ENCODE measurements around the gene KAT6B.

KAT6B gene

GRCh38 chr10:74953214-74953613 lies 126.8 kb downstream of the KAT6B start:
- no peak for DNase-seq (ENCODE audit: low read depth)

GRCh38 chr10:74955796-74956195 lies 129.4 kb downstream of the KAT6B start:
- no peak for DNase-seq (ENCODE audit: low read depth)

- DNase-seq (ENCODE audit: low read depth), result no peak
Observed at GRCh38 chr10:74956555-74957111, 130.2 kb downstream of the KAT6B start.

- no peak for DNase-seq (ENCODE audit: low read depth)
Observed at GRCh38 chr10:74957285-74957961, 131.0 kb downstream of the KAT6B start.

GRCh38 chr10:74958316-74958715 lies 131.9 kb downstream of the KAT6B start:
- DNase-seq (ENCODE audit: low read depth), result no peak

- no peak for DNase-seq (ENCODE audit: low read depth)
Observed at GRCh38 chr10:74960670-74961069, 134.3 kb downstream of the KAT6B start.

GRCh38 chr10:74962517-74962916 lies 136.1 kb downstream of the KAT6B start:
- no peak for DNase-seq (ENCODE audit: low read depth)

GRCh38 chr10:74963549-74963948 lies 137.1 kb downstream of the KAT6B start:
- no peak for DNase-seq (ENCODE audit: low read depth)

GRCh38 chr10:74967911-74968666 lies 141.7 kb downstream of the KAT6B start:
- DNase-seq (ENCODE audit: low read depth), result no peak

- no peak for DNase-seq (ENCODE audit: low read depth)
Observed at GRCh38 chr10:74968667-74969061, 142.3 kb downstream of the KAT6B start.

GRCh38 chr10:74969093-74969492 lies 142.7 kb downstream of the KAT6B start:
- DNase-seq (ENCODE audit: low read depth), result no peak

GRCh38 chr10:74969530-74969929 lies 143.1 kb downstream of the KAT6B start:
- DNase-seq (ENCODE audit: low read depth), result no peak

- DNase-seq (ENCODE audit: low read depth), result no peak
Observed at GRCh38 chr10:74973741-74974392, 147.5 kb downstream of the KAT6B start.

GRCh38 chr10:74975758-74976157 lies 149.4 kb downstream of the KAT6B start:
- DNase-seq (ENCODE audit: low read depth), result no peak

GRCh38 chr10:74976565-74976964 lies 150.2 kb downstream of the KAT6B start:
- no peak for DNase-seq (ENCODE audit: low read depth)

GRCh38 chr10:74977072-74977471 lies 150.7 kb downstream of the KAT6B start:
- no peak for DNase-seq (ENCODE audit: low read depth)

- DNase-seq (ENCODE audit: low read depth), result no peak
Observed at GRCh38 chr10:74977913-74978847, 151.8 kb downstream of the KAT6B start.

- DNase-seq (ENCODE audit: low read depth), result no peak
Observed at GRCh38 chr10:74981831-74982633, 155.6 kb downstream of the KAT6B start.

GRCh38 chr10:74982634-74982982 lies 156.2 kb downstream of the KAT6B start:
- DNase-seq (ENCODE audit: low read depth), result no peak

GRCh38 chr10:74983383-74983782 lies 157.0 kb downstream of the KAT6B start:
- DNase-seq (ENCODE audit: low read depth), result no peak
